ENCODE results near the gene PLXNB1. TPM values are rescaled to one million over a fixed set of nuclear protein-coding genes. Genes with fewer than 3 reads are reported as not detected.
A peak's percentile ranks its signal among the peaks of the same experiment; 100 is the strongest.

PLXNB1 gene
- total and polyA plus RNA-seq, 2 of the 13 experiments (the other 11 are each of a cell fraction or from before 2014, with no cell fraction given): 86.0 to 143 TPM

DNA sequence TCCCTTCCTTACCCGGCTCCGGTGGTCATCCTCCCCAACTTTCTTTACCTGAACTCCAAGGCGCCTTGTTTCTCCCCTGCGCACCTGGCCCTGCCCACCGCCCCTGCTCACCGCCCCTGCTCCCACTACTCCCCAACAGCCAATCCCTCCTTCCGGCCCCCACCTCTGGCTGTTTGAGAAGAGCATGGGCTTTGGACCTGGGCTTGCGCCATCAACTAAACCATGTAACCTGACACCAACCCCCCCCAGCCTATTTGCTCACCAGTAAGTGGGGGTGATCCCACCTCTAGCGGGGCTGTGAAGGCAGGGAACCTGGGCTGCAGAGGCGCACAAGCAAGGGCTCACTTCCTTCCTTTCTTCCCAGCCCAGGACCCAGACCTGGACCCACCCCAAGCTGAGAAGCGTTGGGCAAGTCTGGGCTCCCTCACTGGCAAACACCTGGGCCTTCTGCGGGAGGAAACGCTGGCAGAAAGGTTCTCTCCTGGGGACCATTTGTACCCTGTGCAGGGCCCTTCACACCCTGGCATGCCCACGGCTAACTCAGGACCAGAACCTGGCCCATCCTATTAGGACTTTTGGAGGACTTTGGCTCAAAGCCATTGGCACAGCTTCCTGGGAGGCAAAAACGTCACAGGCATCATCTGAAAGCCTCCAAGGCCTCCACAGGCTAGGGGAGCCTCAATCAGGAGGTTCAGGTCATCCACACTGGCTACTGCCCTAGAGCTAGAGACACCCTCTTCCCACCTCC is at the start of gene PLXNB1 (continued):
- peak; percentile 94 for TF ChIP-seq NR2F6 (IDR thresholded peaks at IDR 0.05)
- TF ChIP-seq NR2F6 (CRISPR knock-in tag; IDR thresholded peaks at IDR 0.05): peak; percentile 89
- peak; percentile 82 for TF ChIP-seq THAP11 (CRISPR knock-in tag; IDR thresholded peaks at IDR 0.05)
- TF ChIP-seq, protein P1, sequence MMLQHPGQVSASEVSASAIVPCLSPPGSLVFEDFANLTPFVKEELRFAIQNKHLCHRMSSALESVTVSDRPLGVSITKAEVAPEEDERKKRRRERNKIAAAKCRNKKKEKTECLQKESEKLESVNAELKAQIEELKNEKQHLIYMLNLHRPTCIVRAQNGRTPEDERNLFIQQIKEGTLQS (CRISPR knock-in tag; IDR thresholded peaks at IDR 0.05): peak; percentile 65; the same call in 1 of the 2 replicates
- no peak for TF ChIP-seq ATF1 (CRISPR knock-in tag; IDR thresholded peaks at IDR 0.05)
- TF ChIP-seq TEAD3 (CRISPR knock-in tag; optimal IDR thresholded peaks at IDR 0.05; ENCODE audit: borderline replicate concordance): peak; percentile 84
- peak; percentile 57; the same call in 1 of the 2 replicates for TF ChIP-seq ZNF12 (CRISPR knock-in tag; IDR thresholded peaks at IDR 0.05)
- no peak for TF ChIP-seq JARID2 (CRISPR knock-in tag; IDR thresholded peaks at IDR 0.05; ENCODE audit: insufficient replicate concordance)
- TF ChIP-seq ZNF720 (CRISPR knock-in tag; IDR thresholded peaks at IDR 0.05): no peak
- TF ChIP-seq ZEB1 (IDR thresholded peaks at IDR 0.05; ENCODE audit: insufficient replicate concordance, low read depth): no peak
- TF ChIP-seq ZNF343 (CRISPR knock-in tag; IDR thresholded peaks at IDR 0.05): peak; percentile 66; the same call in 1 of the 2 replicates
- TF ChIP-seq SNRNP70 (IDR thresholded peaks at IDR 0.05; ENCODE audit: low read depth, low read length): no peak
- no peak for TF ChIP-seq ZNF432 (CRISPR knock-in tag; IDR thresholded peaks at IDR 0.05; ENCODE audit: borderline replicate concordance)
- no peak for TF ChIP-seq ZNF282 (IDR thresholded peaks at IDR 0.05; ENCODE audit: partially characterized antibody)
- no peak for TF ChIP-seq NPAS2 (CRISPR knock-in tag; IDR thresholded peaks at IDR 0.05; ENCODE audit: borderline replicate concordance)
- TF ChIP-seq, protein P2, sequence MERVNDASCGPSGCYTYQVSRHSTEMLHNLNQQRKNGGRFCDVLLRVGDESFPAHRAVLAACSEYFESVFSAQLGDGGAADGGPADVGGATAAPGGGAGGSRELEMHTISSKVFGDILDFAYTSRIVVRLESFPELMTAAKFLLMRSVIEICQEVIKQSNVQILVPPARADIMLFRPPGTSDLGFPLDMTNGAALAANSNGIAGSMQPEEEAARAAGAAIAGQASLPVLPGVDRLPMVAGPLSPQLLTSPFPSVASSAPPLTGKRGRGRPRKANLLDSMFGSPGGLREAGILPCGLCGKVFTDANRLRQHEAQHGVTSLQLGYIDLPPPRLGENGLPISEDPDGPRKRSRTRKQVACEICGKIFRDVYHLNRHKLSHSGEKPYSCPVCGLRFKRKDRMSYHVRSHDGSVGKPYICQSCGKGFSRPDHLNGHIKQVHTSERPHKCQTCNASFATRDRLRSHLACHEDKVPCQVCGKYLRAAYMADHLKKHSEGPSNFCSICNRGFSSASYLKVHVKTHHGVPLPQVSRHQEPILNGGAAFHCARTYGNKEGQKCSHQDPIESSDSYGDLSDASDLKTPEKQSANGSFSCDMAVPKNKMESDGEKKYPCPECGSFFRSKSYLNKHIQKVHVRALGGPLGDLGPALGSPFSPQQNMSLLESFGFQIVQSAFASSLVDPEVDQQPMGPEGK (CRISPR knock-in tag; IDR thresholded peaks at IDR 0.05): peak; percentile 100
- peak; percentile 62; the same call in 1 of the 2 replicates for TF ChIP-seq YEATS4 (CRISPR knock-in tag; IDR thresholded peaks at IDR 0.05; ENCODE audit: borderline replicate concordance)
- TF ChIP-seq, protein P3, sequence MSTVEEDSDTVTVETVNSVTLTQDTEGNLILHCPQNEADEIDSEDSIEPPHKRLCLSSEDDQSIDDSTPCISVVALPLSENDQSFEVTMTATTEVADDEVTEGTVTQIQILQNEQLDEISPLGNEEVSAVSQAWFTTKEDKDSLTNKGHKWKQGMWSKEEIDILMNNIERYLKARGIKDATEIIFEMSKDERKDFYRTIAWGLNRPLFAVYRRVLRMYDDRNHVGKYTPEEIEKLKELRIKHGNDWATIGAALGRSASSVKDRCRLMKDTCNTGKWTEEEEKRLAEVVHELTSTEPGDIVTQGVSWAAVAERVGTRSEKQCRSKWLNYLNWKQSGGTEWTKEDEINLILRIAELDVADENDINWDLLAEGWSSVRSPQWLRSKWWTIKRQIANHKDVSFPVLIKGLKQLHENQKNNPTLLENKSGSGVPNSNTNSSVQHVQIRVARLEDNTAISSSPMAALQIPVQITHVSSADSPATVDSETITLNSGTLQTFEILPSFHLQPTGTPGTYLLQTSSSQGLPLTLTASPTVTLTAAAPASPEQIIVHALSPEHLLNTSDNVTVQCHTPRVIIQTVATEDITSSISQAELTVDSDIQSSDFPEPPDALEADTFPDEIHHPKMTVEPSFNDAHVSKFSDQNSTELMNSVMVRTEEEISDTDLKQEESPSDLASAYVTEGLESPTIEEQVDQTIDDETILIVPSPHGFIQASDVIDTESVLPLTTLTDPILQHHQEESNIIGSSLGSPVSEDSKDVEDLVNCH (CRISPR knock-in tag; IDR thresholded peaks at IDR 0.05): no peak
- TF ChIP-seq, protein P4, sequence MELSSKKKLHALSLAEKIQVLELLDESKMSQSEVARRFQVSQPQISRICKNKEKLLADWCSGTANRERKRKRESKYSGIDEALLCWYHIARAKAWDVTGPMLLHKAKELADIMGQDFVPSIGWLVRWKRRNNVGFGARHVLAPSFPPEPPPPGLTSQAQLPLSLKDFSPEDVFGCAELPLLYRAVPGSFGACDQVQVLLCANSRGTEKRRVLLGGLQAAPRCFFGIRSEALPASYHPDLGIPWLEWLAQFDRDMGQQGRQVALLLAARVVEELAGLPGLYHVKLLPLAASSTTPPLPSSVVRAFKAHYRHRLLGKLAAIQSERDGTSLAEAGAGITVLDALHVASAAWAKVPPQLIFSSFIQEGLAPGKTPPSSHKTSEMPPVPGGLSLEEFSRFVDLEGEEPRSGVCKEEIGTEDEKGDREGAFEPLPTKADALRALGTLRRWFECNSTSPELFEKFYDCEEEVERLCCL (CRISPR knock-in tag; IDR thresholded peaks at IDR 0.05; ENCODE audit: borderline replicate concordance): 0 out of 2 replicates have a peak, but pooled peaks have one; percentile 25
- TF ChIP-seq, protein P5, sequence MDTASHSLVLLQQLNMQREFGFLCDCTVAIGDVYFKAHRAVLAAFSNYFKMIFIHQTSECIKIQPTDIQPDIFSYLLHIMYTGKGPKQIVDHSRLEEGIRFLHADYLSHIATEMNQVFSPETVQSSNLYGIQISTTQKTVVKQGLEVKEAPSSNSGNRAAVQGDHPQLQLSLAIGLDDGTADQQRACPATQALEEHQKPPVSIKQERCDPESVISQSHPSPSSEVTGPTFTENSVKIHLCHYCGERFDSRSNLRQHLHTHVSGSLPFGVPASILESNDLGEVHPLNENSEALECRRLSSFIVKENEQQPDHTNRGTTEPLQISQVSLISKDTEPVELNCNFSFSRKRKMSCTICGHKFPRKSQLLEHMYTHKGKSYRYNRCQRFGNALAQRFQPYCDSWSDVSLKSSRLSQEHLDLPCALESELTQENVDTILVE (CRISPR knock-in tag; IDR thresholded peaks at IDR 0.05): peak; percentile 20; the same call in 1 of the 2 replicates
- 0 out of 2 replicates have a peak, but pooled peaks have one; percentile 56 for TF ChIP-seq ZNF616 (CRISPR knock-in tag; IDR thresholded peaks at IDR 0.05; ENCODE audit: low read depth)
- TF ChIP-seq ZNF253 (CRISPR knock-in tag; IDR thresholded peaks at IDR 0.05; ENCODE audit: borderline replicate concordance): no peak

Measured in HepG2 (cell line).